AG08395 (cell line): ENCODE data around the gene SLC24A3.

Experiments used
- DNase-seq: peaks from one replicate; pipeline ENCODE4 v3.0.0; 2012; ENCODE audit warnings: mixed read lengths, low spot score

The SLC24A3 gene

DNA sequence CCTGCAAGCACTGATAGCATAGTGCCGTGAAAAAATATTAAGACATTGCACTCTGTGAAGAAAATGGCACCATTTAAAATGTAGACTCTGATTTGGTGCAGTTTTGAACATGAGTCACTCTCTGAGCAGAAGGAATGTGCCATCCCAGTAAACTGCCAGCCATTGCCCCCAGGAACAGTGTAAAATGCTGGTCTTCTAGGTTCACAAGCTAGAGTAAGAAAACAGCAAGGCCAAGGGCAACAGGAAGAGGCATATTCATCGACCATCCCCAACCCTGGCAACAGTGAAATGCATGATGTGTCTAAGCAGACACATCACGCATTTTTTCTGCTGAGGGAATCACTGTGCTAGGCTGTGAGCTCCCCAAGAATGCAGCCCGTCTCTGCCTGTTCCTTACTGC lies 382.5 kb downstream of the SLC24A3 start:
- DNase-seq: no peak

DNA sequence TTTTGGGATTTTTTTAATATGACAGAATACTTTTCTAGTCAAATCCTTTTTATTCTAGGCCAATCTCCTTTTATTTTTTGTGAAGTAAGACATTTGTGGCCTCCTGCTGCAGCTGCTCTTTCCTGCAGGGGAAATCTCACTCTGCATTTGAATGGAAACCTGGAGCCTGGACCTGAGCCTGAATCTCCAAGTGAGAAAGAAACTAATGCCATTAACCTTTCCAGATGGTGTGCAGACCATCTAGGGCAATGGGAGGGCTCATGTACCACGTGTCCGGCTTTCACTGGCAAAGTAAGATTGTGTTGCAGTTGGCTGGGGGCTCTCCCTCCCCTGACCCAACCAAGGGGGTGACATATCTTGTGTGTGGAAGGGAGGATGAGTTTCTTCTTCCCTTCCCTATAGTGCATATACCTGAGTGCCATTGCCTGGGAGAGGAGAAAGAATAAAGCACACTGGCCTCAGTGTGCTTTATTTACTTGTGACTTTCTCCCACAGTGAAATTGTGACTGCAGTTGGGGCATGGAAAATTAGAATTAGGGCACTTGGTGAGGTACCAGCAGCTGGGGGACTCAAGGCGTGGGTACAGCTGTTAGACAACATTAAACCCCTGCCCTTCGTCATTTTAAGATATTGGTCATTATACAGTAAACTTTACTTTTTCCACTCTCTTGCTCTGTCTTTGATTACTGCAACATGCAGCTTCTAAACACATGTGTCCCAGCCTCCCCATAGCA lies 385.8 kb downstream of the SLC24A3 start:
- DNase-seq: no peak

DNA sequence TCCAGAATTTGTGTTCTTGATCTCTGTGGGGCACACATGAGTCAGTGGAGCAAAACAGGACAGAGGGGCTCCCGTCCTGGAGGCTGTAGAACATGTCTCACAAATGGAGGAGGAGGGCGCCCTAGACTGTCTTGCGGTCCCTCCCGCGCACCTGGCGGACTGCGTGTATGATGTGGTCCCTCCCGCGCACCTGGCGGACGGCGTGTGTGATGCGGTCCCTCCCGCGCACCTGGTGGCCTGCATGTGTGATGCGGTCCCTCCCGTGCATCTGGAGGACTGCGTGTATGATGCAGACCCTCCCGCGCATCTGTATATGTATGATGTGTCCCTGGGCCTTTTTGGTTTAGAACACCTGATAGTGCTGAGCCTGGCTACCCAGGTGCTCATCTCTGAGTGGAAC lies 386.8 kb downstream of the SLC24A3 start:
- DNase-seq: no peak

DNA sequence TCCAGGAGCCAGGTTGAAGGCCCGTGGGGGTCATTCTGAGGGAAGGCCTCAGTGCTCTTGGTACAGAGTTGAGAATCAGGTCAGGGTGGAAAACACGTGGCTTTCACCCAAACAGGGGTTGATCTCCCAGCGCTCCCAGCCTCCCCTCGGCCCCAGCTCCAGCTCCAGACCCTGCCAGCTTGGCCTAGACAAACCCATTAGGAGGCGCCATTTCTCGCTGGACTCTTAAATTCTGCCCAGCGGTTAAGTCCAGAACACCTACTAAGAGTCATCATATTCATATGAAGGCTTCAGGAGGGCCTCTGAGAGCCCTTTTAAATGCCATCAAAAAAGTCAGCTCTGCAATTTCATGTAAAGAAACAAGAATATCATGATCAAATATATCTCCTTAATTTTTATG lies 387.6 kb downstream of the SLC24A3 start:
- no peak for DNase-seq

DNA sequence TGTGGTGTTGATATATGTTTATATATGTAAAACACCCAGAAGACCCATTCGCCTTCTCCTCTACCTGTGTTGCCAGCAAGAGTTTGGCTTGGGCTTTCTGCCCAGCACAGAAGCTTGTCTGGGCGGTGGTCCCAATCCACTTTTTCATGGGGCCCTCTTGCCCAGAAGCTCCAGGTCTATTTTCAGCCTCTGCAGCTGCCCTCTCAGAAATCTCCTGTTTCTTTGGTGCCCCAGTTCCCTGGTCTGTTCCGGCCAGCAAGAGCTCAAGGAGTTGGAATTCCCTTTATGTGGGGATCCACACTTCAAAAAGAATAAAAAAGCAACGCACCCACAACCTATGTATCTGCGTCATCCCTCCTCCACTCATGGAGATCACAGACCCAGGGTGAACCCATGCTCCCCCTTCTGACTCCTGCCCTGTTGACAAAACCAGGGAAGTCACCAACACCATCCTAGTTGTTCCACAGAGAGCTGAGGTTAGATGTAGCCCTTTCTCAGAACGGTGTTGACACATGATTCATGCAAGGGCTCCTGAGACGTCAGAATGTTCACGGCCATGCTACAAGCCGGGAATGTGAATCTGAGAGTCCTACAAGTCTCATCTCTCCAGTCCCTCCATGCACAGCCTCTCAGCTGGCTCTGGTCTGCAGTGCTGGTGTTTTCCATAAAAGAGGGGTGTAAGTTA lies 388.8 kb downstream of the SLC24A3 start:
- no peak for DNase-seq

DNA sequence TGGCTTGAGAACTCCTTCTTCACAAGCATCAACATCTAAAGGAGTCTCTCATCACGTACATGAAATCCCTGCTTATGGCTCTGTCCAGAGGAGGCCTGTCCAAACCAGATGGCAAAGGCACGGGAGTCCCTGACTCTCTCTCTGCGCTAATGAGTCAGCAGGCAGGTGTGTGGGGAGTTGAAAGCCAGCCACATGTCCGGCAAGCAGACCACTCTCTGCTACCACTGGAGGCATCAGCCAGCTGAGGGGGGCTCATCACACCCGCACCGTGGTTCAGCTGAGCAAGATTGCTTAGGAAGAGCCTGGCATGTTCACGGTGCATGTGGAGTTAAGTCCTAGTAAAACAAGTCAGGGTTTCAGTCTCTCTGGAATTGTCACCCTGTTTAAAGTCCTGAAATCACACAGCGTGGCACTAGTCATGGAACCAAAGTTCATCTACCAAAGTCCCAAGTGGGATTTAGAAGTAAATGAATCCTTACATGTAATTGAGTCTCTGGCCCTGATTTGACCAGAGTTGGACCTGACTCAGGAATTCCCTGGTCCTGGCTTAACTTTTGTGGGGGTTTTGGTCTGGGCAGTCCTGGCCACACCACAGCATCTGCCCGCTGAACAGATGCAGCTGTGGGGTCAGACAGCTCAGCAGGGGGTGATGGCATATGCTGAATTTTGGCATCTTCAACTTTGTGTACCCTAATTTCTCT lies 390.4 kb downstream of the SLC24A3 start:
- DNase-seq: no peak

DNA sequence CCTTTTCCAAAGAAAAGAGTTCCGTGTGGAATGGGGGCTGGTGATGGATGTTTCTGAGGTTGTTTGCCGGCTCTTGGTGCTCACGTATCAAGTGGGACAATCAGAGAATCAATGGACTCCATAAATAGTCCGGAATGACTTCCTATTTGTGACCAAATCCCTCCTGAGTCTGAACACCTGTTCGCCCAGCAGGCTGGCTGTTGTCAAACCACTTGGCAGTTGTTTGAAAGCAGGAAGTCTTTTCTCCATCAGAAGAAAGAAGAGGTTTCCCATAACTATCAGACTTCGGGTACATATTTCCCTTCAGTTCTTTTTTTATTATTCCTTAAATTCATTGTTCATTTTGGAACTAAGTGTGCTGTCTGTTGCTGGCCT lies 390.9 kb downstream of the SLC24A3 start:
- no peak for DNase-seq

DNA sequence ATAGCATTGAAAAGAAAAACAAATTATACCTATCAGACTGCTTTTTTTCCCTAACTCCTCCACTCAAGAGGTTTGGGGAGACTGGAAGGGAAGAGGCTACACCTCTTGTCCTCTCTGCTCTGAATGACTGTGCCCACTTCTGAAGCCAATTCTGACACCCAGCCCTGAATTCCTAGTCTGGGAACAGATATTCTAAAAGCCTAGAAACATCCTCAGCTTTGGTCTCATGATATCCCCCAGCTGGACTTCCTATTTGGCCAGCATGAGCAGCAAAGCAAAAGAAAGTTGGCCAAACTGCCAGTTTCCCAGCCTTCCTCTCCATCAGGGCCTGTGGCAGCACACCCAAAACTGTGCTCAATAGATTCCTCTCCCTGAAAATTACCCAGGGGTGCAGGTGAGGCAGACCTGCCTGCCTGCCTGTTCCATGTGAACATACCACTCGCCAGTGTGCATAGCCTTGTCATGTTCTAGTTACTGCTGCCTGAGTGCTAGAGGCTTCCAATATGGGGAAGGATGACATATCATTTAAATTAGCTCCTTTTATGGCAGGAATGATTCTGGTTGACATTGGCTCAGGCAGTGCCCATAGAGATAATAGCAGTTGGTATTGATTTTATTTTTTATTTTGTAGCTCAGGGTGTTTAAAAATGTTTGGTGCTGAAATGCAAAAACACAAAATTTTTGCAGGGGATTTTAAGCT lies 393.5 kb downstream of the SLC24A3 start:
- no peak for DNase-seq

DNA sequence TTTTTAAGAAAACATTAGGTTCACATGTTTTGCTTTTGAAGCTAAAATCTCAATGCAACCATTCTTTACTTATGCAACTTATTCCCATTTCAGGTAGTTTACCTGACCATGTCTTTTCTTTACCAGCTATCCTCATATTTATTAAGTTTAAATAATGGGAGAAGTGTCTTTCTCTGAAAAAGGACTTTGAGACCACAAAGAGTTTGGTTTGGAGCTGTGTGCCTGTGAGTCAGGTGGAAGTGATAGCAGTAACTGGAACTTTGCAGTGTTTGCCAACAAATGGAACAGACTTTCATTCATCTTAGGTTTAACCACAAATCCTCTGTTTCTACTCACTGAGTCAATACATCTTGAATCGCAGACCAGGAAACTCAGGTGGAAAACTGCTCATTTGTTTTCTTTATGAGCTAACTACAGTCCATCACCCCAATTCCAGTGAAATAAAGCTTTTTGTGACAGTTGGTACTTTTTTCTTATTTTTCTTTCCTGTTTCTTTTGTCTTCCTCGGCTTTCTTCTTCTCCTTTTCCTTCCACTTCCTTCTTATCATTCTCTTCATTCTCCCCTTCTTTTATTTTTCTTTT lies 397.3 kb downstream of the SLC24A3 start:
- no peak for DNase-seq

DNA sequence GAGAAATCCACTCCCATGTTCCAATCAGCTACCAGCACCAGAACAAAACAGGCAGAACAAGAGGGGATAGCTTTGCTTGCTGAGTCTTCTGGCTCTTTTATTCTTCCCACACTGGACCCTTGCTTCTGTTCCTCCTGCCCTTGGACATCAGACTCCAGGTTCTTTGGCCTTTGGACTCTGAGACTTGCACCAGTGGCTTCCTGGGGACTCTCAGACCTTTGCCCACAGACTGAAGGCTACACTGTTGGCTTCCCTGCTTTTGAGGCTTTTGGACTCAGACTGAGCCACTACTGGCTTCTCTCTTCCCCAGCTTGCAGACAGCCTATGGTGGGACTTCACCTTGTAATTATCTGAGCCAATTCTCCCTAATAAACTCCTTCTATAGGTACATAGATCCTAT lies 403.2 kb downstream of the SLC24A3 start:
- no peak for DNase-seq

DNA sequence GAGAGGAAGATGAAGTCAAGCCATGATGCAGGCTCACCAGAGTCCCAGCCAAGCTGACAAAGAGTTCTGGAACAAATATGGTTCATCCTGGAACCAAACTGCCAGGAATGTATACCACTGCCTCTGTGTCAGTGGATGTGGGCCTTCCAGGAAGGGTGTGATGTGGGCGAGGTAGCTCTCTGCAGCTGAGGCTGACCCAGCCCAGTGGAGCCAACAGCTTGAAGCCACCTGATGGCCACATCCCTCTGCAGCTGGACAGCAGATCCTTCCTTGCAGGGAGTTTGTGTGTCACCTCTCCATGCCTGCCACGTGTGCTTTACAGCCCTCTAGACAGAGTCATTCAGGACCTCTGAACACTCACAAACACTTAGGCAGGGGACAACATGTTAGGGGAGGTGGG lies 403.6 kb downstream of the SLC24A3 start:
- DNase-seq: no peak

DNA sequence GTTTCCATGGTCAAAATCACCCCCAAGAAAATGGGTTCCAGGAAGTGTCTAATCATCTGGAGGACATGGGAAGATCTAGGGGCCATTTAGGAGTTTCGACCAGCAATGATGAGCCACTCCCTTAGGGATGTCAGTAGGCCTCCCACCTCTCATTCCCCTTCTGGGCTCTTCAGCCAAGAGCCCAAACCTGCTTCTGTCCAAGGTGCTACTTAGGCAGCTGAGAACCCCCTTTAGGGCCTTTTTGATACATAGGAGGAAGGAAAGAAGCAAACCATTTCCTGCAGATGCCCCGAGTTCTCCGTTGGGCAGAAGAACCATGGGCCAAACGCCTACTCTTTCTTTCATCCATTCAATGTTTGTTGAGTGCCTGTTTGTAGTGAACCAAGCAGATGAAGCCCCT lies 404.2 kb downstream of the SLC24A3 start:
- no peak for DNase-seq

DNA sequence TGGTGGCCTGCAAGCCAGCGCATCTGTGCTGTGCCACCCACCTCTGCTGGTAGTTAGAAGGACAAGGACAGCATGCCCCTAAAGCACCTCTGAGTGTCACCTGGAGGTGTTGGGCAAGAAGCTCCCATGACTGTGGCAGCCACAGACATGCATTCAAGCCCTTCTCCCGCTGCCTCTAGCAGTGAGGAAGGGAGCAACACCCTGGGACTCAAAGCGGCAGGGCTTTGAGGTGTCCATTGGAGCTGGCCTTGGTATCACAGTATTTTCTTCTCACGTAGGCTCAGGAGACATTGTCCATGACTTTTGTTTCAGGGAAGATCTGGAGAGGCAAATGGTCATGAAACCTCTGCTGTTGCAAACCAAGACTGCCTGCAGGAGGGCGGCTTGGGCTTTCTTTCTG lies 404.8 kb downstream of the SLC24A3 start:
- DNase-seq: no peak

DNA sequence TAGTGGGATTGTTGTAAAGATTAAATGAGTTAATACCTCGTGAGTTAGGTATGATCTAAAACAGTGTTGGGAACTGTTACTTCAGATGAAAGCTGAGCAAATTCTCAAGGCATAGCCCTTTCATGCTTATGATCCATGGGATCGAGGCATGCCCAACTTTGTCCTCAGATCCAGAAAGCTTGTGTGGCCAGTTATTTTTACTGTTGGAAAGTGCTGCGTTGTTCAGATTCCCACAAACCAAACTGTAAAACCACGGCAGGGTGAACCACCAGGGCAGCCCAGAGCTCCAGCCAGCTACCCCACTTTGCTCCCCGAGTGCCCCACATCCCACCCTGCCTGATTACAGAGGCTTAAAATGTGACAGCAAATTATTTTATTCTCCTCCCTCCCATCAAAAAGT lies 406.3 kb downstream of the SLC24A3 start:
- DNase-seq: no peak

DNA sequence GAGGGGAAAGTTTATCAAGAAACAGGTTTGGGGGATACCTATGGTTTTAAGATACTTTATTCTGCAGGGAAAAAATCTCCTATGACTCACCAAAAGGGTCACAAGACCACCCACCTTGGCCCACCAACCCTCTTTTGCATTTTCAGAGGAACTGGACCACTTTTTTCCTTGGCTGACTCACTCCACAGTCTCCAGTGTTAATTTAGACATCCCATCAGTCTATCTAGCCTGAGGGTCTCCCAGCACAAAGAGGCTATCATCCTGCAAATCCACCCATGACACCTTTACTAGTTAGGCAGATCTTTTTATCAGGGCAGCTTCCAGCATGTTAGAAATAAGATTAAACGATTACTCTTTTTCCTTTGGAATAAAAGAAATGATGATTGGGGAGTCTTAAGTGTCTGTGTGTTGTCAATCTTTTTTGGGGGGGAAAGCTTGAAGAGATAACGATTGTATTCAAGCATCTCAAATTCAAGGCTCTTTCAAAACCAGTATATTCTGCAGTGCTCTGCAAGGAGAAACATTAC lies 407.5 kb downstream of the SLC24A3 start:
- no peak for DNase-seq

DNA sequence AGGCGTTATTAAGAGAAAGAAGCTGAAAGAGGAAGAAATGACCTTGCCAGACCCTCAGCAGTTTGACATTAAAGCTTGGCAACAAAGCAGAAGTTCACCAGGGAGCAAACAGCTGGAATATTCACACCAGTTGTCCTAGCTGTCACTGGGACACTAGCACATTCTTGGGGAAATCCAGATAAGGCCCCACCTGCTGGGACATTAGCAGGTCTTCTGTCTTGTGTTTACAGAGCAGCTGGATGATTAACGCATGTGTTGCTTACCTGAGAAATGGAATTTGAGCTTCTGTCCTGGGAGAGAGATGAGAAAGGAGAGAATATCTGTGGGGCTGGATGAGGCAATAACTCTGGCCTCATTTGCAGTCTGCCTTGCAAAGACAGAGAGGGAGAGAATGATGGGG lies 408.0 kb downstream of the SLC24A3 start:
- no peak for DNase-seq

DNA sequence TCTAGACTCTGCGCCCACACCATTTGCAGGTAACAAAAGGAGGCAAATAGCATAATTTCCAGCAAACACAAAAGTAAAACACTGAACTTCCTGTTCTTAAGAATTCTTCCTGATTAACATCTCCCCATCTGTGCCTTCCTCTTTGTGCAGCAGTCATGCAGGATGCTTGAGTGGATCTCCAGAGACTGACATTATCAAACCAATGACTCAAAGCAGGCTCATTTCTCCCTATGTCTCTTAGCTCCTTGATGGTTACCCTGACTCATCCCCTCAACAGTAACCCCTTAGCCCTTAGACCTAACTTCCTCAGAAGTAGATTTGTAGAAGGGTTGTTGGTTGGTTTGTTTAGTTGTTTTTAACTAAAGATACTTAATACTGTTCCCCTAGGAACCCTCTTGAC lies 408.6 kb downstream of the SLC24A3 start:
- DNase-seq: no peak

DNA sequence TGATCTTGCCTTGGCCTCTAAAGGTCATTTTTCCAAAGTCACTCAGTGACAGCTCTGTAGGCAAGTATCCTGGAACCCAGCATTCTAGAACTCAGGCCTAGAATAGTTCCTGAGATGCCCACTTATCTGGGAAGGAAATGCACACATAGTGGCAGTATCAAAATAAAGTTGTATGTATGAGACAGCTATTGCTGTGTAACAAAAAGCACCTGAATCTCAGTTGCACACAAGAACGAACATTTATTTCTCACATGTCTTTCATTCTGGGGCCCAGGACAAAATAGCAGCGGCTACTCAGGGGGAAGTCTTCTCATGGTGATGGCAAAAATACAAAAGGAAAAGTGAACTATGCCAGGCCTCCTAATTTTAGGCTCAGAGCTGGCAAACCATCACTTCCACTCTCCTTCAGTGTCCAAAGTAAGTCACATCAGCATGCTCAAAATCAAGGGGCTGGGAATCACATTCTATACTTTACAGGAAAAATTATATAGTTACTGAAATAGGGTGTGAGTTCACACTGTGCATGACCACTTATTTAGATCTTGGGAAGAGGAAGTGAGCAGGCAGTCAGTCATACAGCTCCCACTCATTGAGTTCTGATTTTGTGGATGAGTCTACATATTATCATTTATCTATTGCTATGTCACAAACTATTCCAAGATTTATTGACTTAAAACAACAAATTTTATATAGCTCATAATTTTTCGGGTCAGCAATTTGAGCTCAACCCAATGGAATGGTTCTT lies 412.0 kb downstream of the SLC24A3 start:
- no peak for DNase-seq

DNA sequence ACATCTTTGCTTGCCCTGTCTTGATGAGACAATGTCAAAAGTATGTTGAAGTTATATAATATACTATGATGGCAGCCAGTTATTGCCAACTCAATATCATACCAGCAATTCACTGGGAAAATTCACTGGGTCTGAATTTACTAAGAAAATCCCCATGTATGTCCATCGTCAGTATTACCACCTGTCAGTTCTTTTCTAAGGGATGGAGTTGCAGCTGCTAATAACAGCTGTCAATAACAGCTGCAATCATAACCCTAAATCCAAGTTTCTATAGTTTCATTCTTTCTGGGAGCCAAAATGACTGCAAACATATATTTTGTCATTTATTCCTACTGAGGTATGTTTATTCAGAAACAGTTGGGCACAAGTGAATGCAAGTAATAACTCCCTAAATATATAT lies 413.0 kb downstream of the SLC24A3 start:
- DNase-seq: no peak

DNA sequence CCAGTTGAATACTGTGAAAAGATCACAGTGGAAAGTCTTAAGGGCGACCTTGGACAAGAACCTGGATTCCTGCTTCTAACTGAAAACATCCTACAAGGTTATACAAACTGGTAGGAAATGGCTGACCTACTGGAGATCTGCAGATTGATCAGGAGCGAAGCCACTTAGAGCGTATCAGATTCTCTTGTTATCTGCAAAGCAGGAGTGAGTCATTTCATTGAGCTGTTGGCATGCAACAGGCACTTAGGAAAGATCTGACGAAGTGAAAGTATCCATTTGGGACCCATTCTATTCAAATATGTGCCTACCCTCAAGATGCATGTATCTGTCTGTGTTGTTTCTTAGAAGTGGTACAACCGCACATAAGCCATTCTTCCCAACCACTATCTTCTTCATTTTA lies 414.5 kb downstream of the SLC24A3 start:
- DNase-seq: no peak

DNA sequence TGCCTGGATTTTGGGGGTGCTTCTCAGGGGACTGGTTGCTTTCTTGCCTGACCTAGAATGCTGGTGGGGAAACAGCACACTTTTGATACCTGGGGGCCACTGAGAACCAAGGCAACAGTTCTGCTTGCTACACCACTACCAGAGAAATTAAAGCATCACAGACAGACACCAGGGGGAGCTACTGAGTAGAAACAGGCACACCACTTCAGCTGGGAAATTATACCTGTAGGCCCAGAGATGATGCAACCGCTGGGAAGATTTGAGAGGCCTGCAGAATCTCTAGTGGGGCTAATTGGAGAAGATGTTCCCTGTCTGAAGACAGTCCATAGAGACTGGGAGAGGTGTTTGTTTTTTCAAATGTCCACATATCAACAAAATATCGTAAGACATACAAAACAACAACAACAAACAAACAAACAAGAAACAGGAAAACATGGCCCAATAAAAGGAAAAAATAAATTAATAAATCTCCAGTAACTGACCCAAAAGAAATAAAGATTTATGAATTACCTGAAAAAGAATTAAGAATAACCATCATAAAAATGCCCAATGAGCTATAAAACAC lies 416.2 kb downstream of the SLC24A3 start:
- peak; percentile 62 for DNase-seq
